ENCODE data around the gene TMEM212.

DNA sequence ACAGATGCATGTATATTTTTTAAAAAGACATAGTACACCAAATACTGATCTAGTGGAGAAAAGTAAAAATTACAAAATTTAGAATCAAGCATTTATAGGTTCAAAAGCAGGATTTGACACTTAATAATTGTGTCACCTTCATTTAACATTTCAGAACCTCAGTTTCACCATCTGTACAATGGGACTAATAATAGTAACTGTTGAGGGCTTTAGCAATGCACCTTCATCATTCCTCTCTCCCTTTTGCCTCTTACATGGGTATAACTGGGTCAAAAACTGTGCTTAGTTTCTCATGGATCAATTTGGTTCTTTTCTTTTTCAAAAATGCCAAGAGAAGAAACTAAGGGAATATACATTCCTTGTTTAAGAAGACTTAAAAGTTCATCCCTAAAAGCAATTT lies 5.5 kb upstream of the TMEM212 start:
- TF ChIP-seq, protein P1, sequence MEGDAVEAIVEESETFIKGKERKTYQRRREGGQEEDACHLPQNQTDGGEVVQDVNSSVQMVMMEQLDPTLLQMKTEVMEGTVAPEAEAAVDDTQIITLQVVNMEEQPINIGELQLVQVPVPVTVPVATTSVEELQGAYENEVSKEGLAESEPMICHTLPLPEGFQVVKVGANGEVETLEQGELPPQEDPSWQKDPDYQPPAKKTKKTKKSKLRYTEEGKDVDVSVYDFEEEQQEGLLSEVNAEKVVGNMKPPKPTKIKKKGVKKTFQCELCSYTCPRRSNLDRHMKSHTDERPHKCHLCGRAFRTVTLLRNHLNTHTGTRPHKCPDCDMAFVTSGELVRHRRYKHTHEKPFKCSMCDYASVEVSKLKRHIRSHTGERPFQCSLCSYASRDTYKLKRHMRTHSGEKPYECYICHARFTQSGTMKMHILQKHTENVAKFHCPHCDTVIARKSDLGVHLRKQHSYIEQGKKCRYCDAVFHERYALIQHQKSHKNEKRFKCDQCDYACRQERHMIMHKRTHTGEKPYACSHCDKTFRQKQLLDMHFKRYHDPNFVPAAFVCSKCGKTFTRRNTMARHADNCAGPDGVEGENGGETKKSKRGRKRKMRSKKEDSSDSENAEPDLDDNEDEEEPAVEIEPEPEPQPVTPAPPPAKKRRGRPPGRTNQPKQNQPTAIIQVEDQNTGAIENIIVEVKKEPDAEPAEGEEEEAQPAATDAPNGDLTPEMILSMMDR (IDR thresholded peaks at IDR 0.05) = no peak
- TF ChIP-seq POLR2A (IDR thresholded peaks at IDR 0.05; ENCODE audit: low read depth) (no peak), POLR2AphosphoS5 (IDR thresholded peaks at IDR 0.05) (no peak), EP300 (IDR thresholded peaks at IDR 0.05) (no peak)
